Spleen (tissue), 11 donors: ENCODE measurements around the gene SPNS1. TPM values are rescaled to one million over a fixed set of nuclear protein-coding genes. Genes with fewer than 3 reads are reported as not detected.
A peak's percentile ranks its signal among the peaks of the same experiment; 100 is the strongest.
"Not testable (repeated sequence)": the region's sequence is repeated elsewhere in the genome, so short reads cannot be mapped to it uniquely, and the experiment has no call there.

Experiments used
- DNase-seq: peaks from one replicate; pipeline ENCODE4 v3.0.0-alpha.2; 2020
- H3K27ac ChIP-seq, 8 donors: fragments of 200-600 bp; sonication (generic) in 7 of 8; 1 replicate in 4 of 8; 2 replicates in 4 of 8; pipeline versions ENCODE4 v1.5.0 to v1.8.0; 2016 to 2021; ENCODE audit warnings: inconsistent platforms in 4 of 8, mild to moderate bottlenecking in 4 of 8, moderate library complexity in 1 of 8
- H3K27me3 ChIP-seq, 7 donors: fragments of 200-600 bp; sonication (generic) in 6 of 7; replicated peaks in 1 of 7; 1 replicate in 4 of 7; 2 replicates in 3 of 7; pipeline versions ENCODE4 v1.5.0 to v1.8.0; 2016 to 2021; ENCODE audit warnings: inconsistent platforms in 3 of 7, mild to moderate bottlenecking in 1 of 7
- H3K36me3 ChIP-seq, 6 donors: fragments of 200-600 bp; sonication (generic) in 5 of 6; 1 replicate in 4 of 6; 2 replicates in 2 of 6; pipeline versions ENCODE4 v1.5.0 to v1.8.0; 2016 to 2021; ENCODE audit warnings: inconsistent platforms in 2 of 6
- H3K4me1 ChIP-seq, 6 donors: fragments of 200-600 bp; sonication (generic) in 5 of 6; 1 replicate in 3 of 6; 2 replicates in 3 of 6; pipeline versions ENCODE4 v1.5.0 to v1.8.0; 2016 to 2021; ENCODE audit warnings: inconsistent platforms in 3 of 6
- H3K4me3 ChIP-seq, 8 donors: fragments of 200-600 bp; sonication (generic) in 7 of 8; 1 replicate in 4 of 8; 2 replicates in 4 of 8; pipeline versions ENCODE4 v1.5.0 to v1.8.0; 2016 to 2021; ENCODE audit warnings: inconsistent platforms in 4 of 8, mild to moderate bottlenecking in 4 of 8, moderate library complexity in 2 of 8
- H3K9me3 ChIP-seq, 8 donors: fragments of 200-600 bp; sonication (generic) in 7 of 8; 1 replicate in 4 of 8; 2 replicates in 4 of 8; pipeline versions ENCODE4 v1.5.0 to v1.8.0; 2016 to 2021; ENCODE audit warnings: inconsistent platforms in 4 of 8
- POLR2A ChIP-seq, 3 donors: fragments of 450-650 bp; IDR thresholded peaks; one replicate each; pipeline ENCODE4 v1.5.1; 2017; ENCODE audit warnings: antibody characterized with exemption in 3 of 3, mild to moderate bottlenecking in 1 of 3
- POLR2AphosphoS5 ChIP-seq, 3 donors: sonication (generic); formaldehyde crosslinking; IDR thresholded peaks; one replicate each; pipeline ENCODE4 v1.5.1; 2017; ENCODE audit warnings: antibody characterized with exemption in 3 of 3
- WGBS, 5 donors: extraction: QIAGEN DNeasy Blood & Tissue Kit in 3 of 5; methylation state at CpG; one replicate each; pipeline versions ENCODE4 v1.1.5 to v1.1.7; 2013 to 2018; 5-methylcytosine and 5-hydroxymethylcytosine counted together
- intact Hi-C: fragments of 100-400 bp; cut with DNase I; formaldehyde crosslinking; loops from one replicate; pipeline ENCODE4 v1.15.0; 2023; ENCODE audit warnings: low total_unique reads
- polyA plus RNA-seq, 3 donors: library from polyadenylated mRNA; stranded (reverse); fragments of 200-250 nt; gene quantifications; one replicate each; pipeline ENCODE4 v1.2.1, GENCODE V29; 2013
- total RNA-seq, 7 donors: library from RNA; depleted of rRNA in 3 of 7; stranded (reverse); fragments of >200 nt in 3 of 7; fragmentation: NEBNext Ultra II Directional in 4 of 7; extraction: Animal tissue kit (Norgen Biotek cat#: 25700) in 4 of 7; gene quantifications; one replicate each; pipeline versions ENCODE4 v1.1.0 to v1.2.1, GENCODE V29; 2016 to 2021
- TF ChIP-seq, protein P1 (sequence below), 11 experiments: fragments of 200-600 bp in 7 of 11; fragments of 450-650 bp in 4 of 11; sonication (generic) in 4 of 11; IDR thresholded peaks in 8 of 11; conservative IDR thresholded peaks in 3 of 11; 1 replicate in 7 of 11; 2 replicates in 4 of 11; pipeline versions ENCODE4 v1.4.0 to v1.8.0; 2016 to 2021; ENCODE audit warnings: antibody characterized with exemption in 11 of 11, inconsistent platforms in 4 of 11, mild to moderate bottlenecking in 1 of 11
- donor health status: healthy with polysubstance abuse.
- donor health status: DM: no; HTN: no; CAD: no; lungs with moderate emphysema.
- donor health status: DM: no; HTN: no; CAD: no.
- donor health status: Bipolar disorder and iron deficiency.
- donor health status: healthy.
- donor health status: DM: no; HTN: no; CAD: no.
- donor health status: DM: yes; HTN: yes; CAD: no.

The SPNS1 gene
- total and polyA plus RNA-seq, 10 donors = 26.9 to 91.4 (median 30.9) TPM

DNA sequence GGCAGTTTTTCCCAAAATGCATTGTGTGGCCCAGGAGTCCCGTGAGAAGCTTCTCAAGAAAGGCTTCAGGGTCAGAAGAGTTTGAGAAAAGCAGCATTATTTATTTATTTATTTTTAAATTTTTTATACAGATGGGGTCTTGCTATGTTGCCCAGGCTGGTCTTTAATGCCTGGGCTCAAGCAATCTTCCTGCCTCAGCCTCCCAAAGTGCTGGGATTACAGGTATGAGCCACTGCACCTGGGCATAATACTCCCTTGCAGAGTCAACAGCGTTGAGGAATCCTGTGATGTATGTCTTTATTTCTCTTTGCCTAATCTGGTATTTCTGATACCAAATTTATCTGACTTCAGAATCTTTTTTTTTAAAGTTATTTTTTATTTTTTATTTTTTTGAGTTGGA, 25.4 kb downstream of the SPNS1 start:
- Histone ChIP-seq H3K36me3 (no peaks in the 10 kb centered on the region), H3K4me3 (no peak overlapping the region), H3K27ac (no peak overlapping the region), H3K27me3 (no peaks in the 10 kb centered on the region), H3K9me3 (no peaks in the 10 kb centered on the region), H3K4me1 (peaks cover 0 to 7% (median 0%) of the 10 kb centered on the region in 6 donors)
- no peak for DNase-seq
- 87 to 98% (median 97%) methylated on average over 2 of the region's 2 CpGs for WGBS, 5 donors
- intact Hi-C loops = no loop called here
- no peak for TF ChIP-seq POLR2AphosphoS5 (IDR thresholded peaks at IDR 0.05)
- TF ChIP-seq POLR2A (IDR thresholded peaks at IDR 0.05) = no peak
- TF ChIP-seq, protein P1, sequence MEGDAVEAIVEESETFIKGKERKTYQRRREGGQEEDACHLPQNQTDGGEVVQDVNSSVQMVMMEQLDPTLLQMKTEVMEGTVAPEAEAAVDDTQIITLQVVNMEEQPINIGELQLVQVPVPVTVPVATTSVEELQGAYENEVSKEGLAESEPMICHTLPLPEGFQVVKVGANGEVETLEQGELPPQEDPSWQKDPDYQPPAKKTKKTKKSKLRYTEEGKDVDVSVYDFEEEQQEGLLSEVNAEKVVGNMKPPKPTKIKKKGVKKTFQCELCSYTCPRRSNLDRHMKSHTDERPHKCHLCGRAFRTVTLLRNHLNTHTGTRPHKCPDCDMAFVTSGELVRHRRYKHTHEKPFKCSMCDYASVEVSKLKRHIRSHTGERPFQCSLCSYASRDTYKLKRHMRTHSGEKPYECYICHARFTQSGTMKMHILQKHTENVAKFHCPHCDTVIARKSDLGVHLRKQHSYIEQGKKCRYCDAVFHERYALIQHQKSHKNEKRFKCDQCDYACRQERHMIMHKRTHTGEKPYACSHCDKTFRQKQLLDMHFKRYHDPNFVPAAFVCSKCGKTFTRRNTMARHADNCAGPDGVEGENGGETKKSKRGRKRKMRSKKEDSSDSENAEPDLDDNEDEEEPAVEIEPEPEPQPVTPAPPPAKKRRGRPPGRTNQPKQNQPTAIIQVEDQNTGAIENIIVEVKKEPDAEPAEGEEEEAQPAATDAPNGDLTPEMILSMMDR (IDR thresholded peaks at IDR 0.05 in 8 of 11, conservative IDR thresholded peaks at IDR 0.05 in 3 of 11) = no peak

DNA sequence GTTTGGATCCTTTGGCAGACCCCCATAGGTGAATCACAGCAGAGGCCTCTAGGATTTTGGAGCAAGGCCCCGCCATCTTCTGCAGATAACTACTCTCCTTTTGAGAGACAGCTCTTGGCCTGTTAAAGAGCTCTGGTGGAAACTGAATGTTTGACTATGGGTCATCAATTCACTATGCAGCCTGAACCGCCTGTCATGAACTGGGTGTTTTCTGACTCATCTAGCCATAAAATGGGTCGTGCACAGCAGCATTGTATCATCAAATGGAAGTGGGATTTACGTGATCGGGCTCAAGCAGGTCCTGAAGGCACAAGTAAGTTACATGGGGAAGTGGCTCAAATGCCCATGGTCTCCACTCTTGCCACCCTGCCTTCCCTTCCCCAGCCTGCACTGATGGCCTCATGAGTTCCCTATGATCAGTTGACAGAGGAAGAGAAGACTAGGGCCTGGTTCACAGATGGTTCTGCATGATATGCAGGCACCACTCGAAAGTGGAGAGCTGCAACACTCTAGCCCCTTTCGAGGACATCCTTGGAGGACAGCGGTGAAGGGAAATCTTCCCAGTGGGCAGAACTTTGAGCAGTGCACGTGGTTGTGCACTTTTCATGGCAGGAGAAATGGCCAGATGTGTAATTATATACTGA, 30.0 kb downstream of the SPNS1 start:
- 50 to 83% (median 73%) methylated on average over 6 to 9 of the region's 9 CpGs for WGBS, 5 donors
- intact Hi-C loops, DNase-seq, H3K4me3 ChIP-seq, H3K27me3 ChIP-seq, H3K9me3 ChIP-seq, H3K27ac ChIP-seq, H3K36me3 ChIP-seq: not testable (repeated sequence)
- H3K4me1 ChIP-seq = peaks cover 0 to 27% (median 5%) of the 10 kb centered on the region in 6 donors

GRCh38 chr16:29007730-29008593, 33.4 kb downstream of the SPNS1 start:
- intact Hi-C loops = no loop called here
- H3K4me3 ChIP-seq = no peak overlapping the region
- no peak for DNase-seq
- peaks cover 0 to 5% (median 0%) of the 10 kb centered on the region in 7 donors for H3K27me3 ChIP-seq
- 49 to 70% (median 54%) methylated on average over 8 to 10 of the region's 10 CpGs for WGBS, 5 donors
- H3K9me3 ChIP-seq = no peaks in the 10 kb centered on the region
- TF ChIP-seq POLR2A (IDR thresholded peaks at IDR 0.05) (no peak), POLR2AphosphoS5 (IDR thresholded peaks at IDR 0.05) (peak in 1 of 3 donors; percentile 10)
- TF ChIP-seq, protein P1 (IDR thresholded peaks at IDR 0.05 in 8 of 11, conservative IDR thresholded peaks at IDR 0.05 in 3 of 11) = no peak
- H3K36me3 ChIP-seq = no peaks in the 10 kb centered on the region
- peaks cover 0 to 36% (median 5%) of the 10 kb centered on the region in 6 donors for H3K4me1 ChIP-seq
- peak overlapping the region in 3 of 8 donors; percentile 31 to 67 (median 45) for H3K27ac ChIP-seq

GRCh38 chr16:29009050-29009837, 34.7 kb downstream of the SPNS1 start:
- Histone ChIP-seq H3K27me3 (peaks cover 0 to 5% (median 0%) of the 10 kb centered on the region in 7 donors), H3K36me3 (no peaks in the 10 kb centered on the region), H3K4me1 (peaks cover 0 to 46% (median 6%) of the 10 kb centered on the region in 6 donors), H3K27ac (peak overlapping the region in 3 of 8 donors; percentile 31 to 67 (median 45)), H3K9me3 (no peaks in the 10 kb centered on the region), H3K4me3 (no peak overlapping the region)
- DNase-seq = no peak
- TF ChIP-seq POLR2AphosphoS5 (IDR thresholded peaks at IDR 0.05) (no peak), POLR2A (IDR thresholded peaks at IDR 0.05) (no peak)
- TF ChIP-seq, protein P1 (IDR thresholded peaks at IDR 0.05 in 8 of 11, conservative IDR thresholded peaks at IDR 0.05 in 3 of 11) = no peak
- 41 to 57% (median 52%) methylated on average over 14 of the region's 14 CpGs for WGBS, 5 donors
- intact Hi-C loops = no loop called here
